Measurements from ENCODE around the gene DISC1. TPM values are rescaled to one million over a fixed set of nuclear protein-coding genes. Genes with fewer than 3 reads are reported as not detected.

The DISC1 gene
- total RNA-seq, 2 experiments from 2014 or later = 19.8 to 20.0 TPM

GRCh38 chr1:231684356-231685244, 58.0 kb downstream of the DISC1 start:
- peaks cover 0 to 13% of the 10 kb centered on the region in 2 experiments for H3K9me3 ChIP-seq (ENCODE audit: control insufficient read depth in 1 of 2, insufficient read depth in 1 of 2, low read length in 2 of 2)
- peaks cover 27% of the 10 kb centered on the region for H3K36me3 Mint-ChIP-seq (ENCODE audit: low read depth)
- CTCF ChIA-PET = no interaction called here
- POLR2A ChIA-PET = no interaction called here
- DNase-seq (no peak), ATAC-seq (ENCODE audit: poor library complexity) (no peak)
- no peak overlapping the region for H3K4me3 ChIP-seq (ENCODE audit: low read length)
- intact Hi-C loops (cut with DNase I, micrococcal nuclease) = no loop called here
- peaks cover 6% of the 10 kb centered on the region for H3K9me3 Mint-ChIP-seq
- peaks cover 19% of the 10 kb centered on the region for H3K4me1 Mint-ChIP-seq (ENCODE audit: low read depth)
- H3K27me3 Mint-ChIP-seq = no peaks in the 10 kb centered on the region
- H3K27me3 ChIP-seq (ENCODE audit: control insufficient read depth in 1 of 2, insufficient read depth in 2 of 2, low read length in 2 of 2) = no peaks in the 10 kb centered on the region
- no peak overlapping the region for H3K4me3 Mint-ChIP-seq
- no peak for TF ChIP-seq CTCF (IDR thresholded peaks at IDR 0.05)
- H3K27ac Mint-ChIP-seq = no peak overlapping the region
- H3K4me1 ChIP-seq (ENCODE audit: insufficient read depth, low read length) = no peaks in the 10 kb centered on the region
- H3K27ac ChIP-seq (ENCODE audit: low read depth in 1 of 2, low read length in 2 of 2) = no peak overlapping the region
- no peaks in the 10 kb centered on the region for H3K36me3 ChIP-seq (ENCODE audit: insufficient read depth, low read length)

- ChIA-PET POLR2A (no interaction called here), CTCF (no interaction called here)
- Mint-ChIP-seq H3K9me3 (peaks cover 6% of the 10 kb centered on the region), H3K27me3 (no peaks in the 10 kb centered on the region), H3K36me3 (ENCODE audit: low read depth) (peaks cover 32% of the 10 kb centered on the region), H3K4me1 (ENCODE audit: low read depth) (peaks cover 32% of the 10 kb centered on the region), H3K4me3 (no peak overlapping the region), H3K27ac (no peak overlapping the region)
- Histone ChIP-seq H3K36me3 (ENCODE audit: insufficient read depth, low read length) (no peaks in the 10 kb centered on the region), H3K9me3 (ENCODE audit: control insufficient read depth in 1 of 2, insufficient read depth in 1 of 2, low read length in 2 of 2) (peaks cover 0 to 13% of the 10 kb centered on the region in 2 experiments), H3K27me3 (ENCODE audit: control insufficient read depth in 1 of 2, insufficient read depth in 2 of 2, low read length in 2 of 2) (no peaks in the 10 kb centered on the region), H3K4me3 (ENCODE audit: low read length) (no peak overlapping the region), H3K4me1 (ENCODE audit: insufficient read depth, low read length) (no peaks in the 10 kb centered on the region), H3K27ac (ENCODE audit: low read depth in 1 of 2, low read length in 2 of 2) (no peak overlapping the region)
- intact Hi-C loops (cut with DNase I, micrococcal nuclease) = no loop called here
- no peak for TF ChIP-seq CTCF (IDR thresholded peaks at IDR 0.05)
- DNase-seq (no peak), ATAC-seq (ENCODE audit: poor library complexity) (no peak)
Measured at GRCh38 chr1:231686384-231686783, 59.8 kb downstream of the DISC1 start.

- H3K27ac Mint-ChIP-seq = no peak overlapping the region
- peaks cover 0 to 13% of the 10 kb centered on the region in 2 experiments for H3K9me3 ChIP-seq (ENCODE audit: control insufficient read depth in 1 of 2, insufficient read depth in 1 of 2, low read length in 2 of 2)
- intact Hi-C loops (cut with DNase I, micrococcal nuclease) = no loop called here
- peaks cover 1% of the 10 kb centered on the region for H3K36me3 ChIP-seq (ENCODE audit: insufficient read depth, low read length)
- H3K4me1 ChIP-seq (ENCODE audit: insufficient read depth, low read length) = no peaks in the 10 kb centered on the region
- H3K27me3 ChIP-seq (ENCODE audit: control insufficient read depth in 1 of 2, insufficient read depth in 2 of 2, low read length in 2 of 2) = no peaks in the 10 kb centered on the region
- TF ChIP-seq CTCF (IDR thresholded peaks at IDR 0.05) = no peak
- H3K4me3 Mint-ChIP-seq = no peak overlapping the region
- POLR2A ChIA-PET = no interaction called here
- ATAC-seq (ENCODE audit: poor library complexity) (no peak), DNase-seq (no peak)
- peaks cover 6% of the 10 kb centered on the region for H3K9me3 Mint-ChIP-seq
- CTCF ChIA-PET = no interaction called here
- no peak overlapping the region for H3K27ac ChIP-seq (ENCODE audit: low read depth in 1 of 2, low read length in 2 of 2)
- no peak overlapping the region for H3K4me3 ChIP-seq (ENCODE audit: low read length)
- H3K4me1 Mint-ChIP-seq (ENCODE audit: low read depth) = peaks cover 36% of the 10 kb centered on the region
- H3K36me3 Mint-ChIP-seq (ENCODE audit: low read depth) = peaks cover 40% of the 10 kb centered on the region
- no peaks in the 10 kb centered on the region for H3K27me3 Mint-ChIP-seq
Measured at GRCh38 chr1:231688989-231689388, 62.4 kb downstream of the DISC1 start.

All from CD4-positive, alpha-beta T cell (primary cell).